Neuronal stem cell (in vitro differentiated cells): ENCODE results near the gene SLC22A1.

Source experiments
- DNase-seq: peaks from one replicate; pipeline ENCODE4 v3.0.0-alpha.2; 2013; ENCODE audit warnings: low spot score
- H2AFZ ChIP-seq: one replicate; pipeline ENCODE4 v1.6.1; 2013; ENCODE audit warnings: mild to moderate bottlenecking, low read length, inconsistent platforms
- H2AK5ac ChIP-seq: 2 replicates; pipeline ENCODE4 v1.6.1; 2013; ENCODE audit warnings: low read depth, mild to moderate bottlenecking, inconsistent platforms, low read length, moderate library complexity, mixed read lengths
- H2BK120ac ChIP-seq: 2 replicates; pipeline ENCODE4 v1.6.1; 2013; ENCODE audit warnings: low read depth, mild to moderate bottlenecking, inconsistent platforms, low read length, moderate library complexity, mixed read lengths
- H2BK12ac ChIP-seq: one replicate; pipeline ENCODE4 v1.6.1; 2013; ENCODE audit warnings: low read length, inconsistent platforms
- H2BK15ac ChIP-seq: 2 replicates; pipeline ENCODE4 v1.6.1; 2013; ENCODE audit warnings: mild to moderate bottlenecking, low read length, inconsistent platforms, mixed read lengths
- H2BK5ac ChIP-seq: one replicate; pipeline ENCODE4 v1.6.1; 2013; ENCODE audit warnings: inconsistent platforms, mild to moderate bottlenecking, low read length, moderate library complexity
- H3K14ac ChIP-seq: one replicate; pipeline ENCODE4 v1.6.1; 2013; ENCODE audit warnings: low read length, inconsistent platforms
- H3K18ac ChIP-seq: 2 replicates; pipeline ENCODE4 v1.6.1; 2013; ENCODE audit warnings: low read length, inconsistent platforms
- H3K23ac ChIP-seq: 2 replicates; pipeline ENCODE4 v1.6.1; 2013; ENCODE audit warnings: low read depth, mild to moderate bottlenecking, mixed read lengths, low read length, inconsistent platforms; ENCODE audit not compliant: poor library complexity
- H3K27ac ChIP-seq: replicated peaks from 3 replicates; pipeline ENCODE4 v1.5.1; 2013; ENCODE audit warnings: low read length, inconsistent platforms
- H3K27me3 ChIP-seq, 3 experiments: 2 replicates each; pipeline ENCODE4 v1.6.1; 2013; ENCODE audit warnings: low read length in 3 of 3, mild to moderate bottlenecking in 2 of 3, inconsistent platforms in 1 of 3, low read depth in 1 of 3, mixed read lengths in 1 of 3, moderate library complexity in 1 of 3; ENCODE audit not compliant: control insufficient read depth in 3 of 3, insufficient read depth in 3 of 3
- H3K36me3 ChIP-seq, 2 donors: replicated peaks in 1 of 2; 2 replicates each; pipeline ENCODE4 v1.6.1; 2013; ENCODE audit warnings: low read length in 2 of 2; ENCODE audit not compliant: control insufficient read depth in 2 of 2, insufficient read depth in 2 of 2
- H3K4ac ChIP-seq: 2 replicates; pipeline ENCODE4 v1.6.1; 2013; ENCODE audit warnings: inconsistent platforms, mild to moderate bottlenecking, low read length, moderate library complexity
- H3K4me1 ChIP-seq, 2 donors: 1 replicate in 1 of 2; 2 replicates in 1 of 2; pipeline ENCODE4 v1.6.1; 2013; ENCODE audit warnings: low read length in 2 of 2, low read depth in 1 of 2; ENCODE audit not compliant: control insufficient read depth in 2 of 2, insufficient read depth in 1 of 2
- H3K4me2 ChIP-seq: one replicate; pipeline ENCODE4 v1.6.1; 2013; ENCODE audit warnings: mild to moderate bottlenecking, low read length, inconsistent platforms; ENCODE audit not compliant: insufficient read depth, poor library complexity, severe bottlenecking
- H3K4me3 ChIP-seq, 2 donors: 2 replicates each; pipeline ENCODE4 v1.5.1; 2013; ENCODE audit warnings: low read length in 2 of 2, mild to moderate bottlenecking in 2 of 2, inconsistent platforms in 1 of 2, moderate library complexity in 1 of 2
- H3K79me1 ChIP-seq: one replicate; pipeline ENCODE4 v1.6.1; 2013; ENCODE audit warnings: low read depth, mild to moderate bottlenecking, inconsistent platforms, low read length, moderate library complexity
- H3K9ac ChIP-seq: one replicate; pipeline ENCODE4 v1.6.1; 2013; ENCODE audit warnings: mild to moderate bottlenecking, low read depth, low read length, inconsistent platforms; ENCODE audit not compliant: poor library complexity
- H3K9me3 ChIP-seq, 2 donors: replicated peaks in 1 of 2; 2 replicates each; pipeline versions ENCODE3 to v1.6.1; 2013; ENCODE audit warnings: low read length in 2 of 2, mild to moderate bottlenecking in 2 of 2, inconsistent platforms in 1 of 2, low read depth in 1 of 2, mixed read lengths in 1 of 2, moderate library complexity in 1 of 2; ENCODE audit not compliant: control insufficient read depth in 2 of 2, insufficient read depth in 1 of 2
- H4K8ac ChIP-seq: one replicate; pipeline ENCODE4 v1.6.1; 2013; ENCODE audit warnings: low read depth, mild to moderate bottlenecking, inconsistent platforms, low read length, moderate library complexity
- H4K91ac ChIP-seq: one replicate; pipeline ENCODE4 v1.6.1; 2013; ENCODE audit warnings: low read length, low read depth, mild to moderate bottlenecking, inconsistent platforms; ENCODE audit not compliant: poor library complexity
- WGBS, 2 donors: extraction: QIAGEN DNeasy Blood & Tissue Kit; methylation state at CpG; one replicate each; pipeline ENCODE4 v1.1.7; 2013; ENCODE audit warnings: missing lambda C conversion rate in 2 of 2, mixed read lengths in 1 of 2; ENCODE audit not compliant: insufficient read length in 2 of 2, insufficient replicate concordance in 1 of 2; ENCODE audit errors: extremely low coverage in 2 of 2; 5-methylcytosine and 5-hydroxymethylcytosine counted together

The SLC22A1 gene

GRCh38 chr6:160081398-160081797, 40.2 kb upstream of the SLC22A1 start:
- Histone ChIP-seq H3K27ac (no peak overlapping the region), H3K14ac (no peak overlapping the region), H3K4me2 (no peak overlapping the region), H4K91ac (no peak overlapping the region), H3K18ac (no peak overlapping the region), H3K9ac (no peak overlapping the region), H2BK120ac (no peak overlapping the region), H3K36me3 (peaks cover 56 to 97% of the 10 kb centered on the region in 2 donors), H3K9me3 (peaks cover 0 to 3% of the 10 kb centered on the region in 2 donors), H3K27me3 (no peaks in the 10 kb centered on the region), H4K8ac (no peak overlapping the region), H3K4me3 (no peak overlapping the region), H3K4ac (no peak overlapping the region), H2AFZ (no peak overlapping the region), H2BK12ac (no peak overlapping the region), H2BK15ac (no peak overlapping the region), H3K4me1 (no peaks in the 10 kb centered on the region), H3K23ac (no peak overlapping the region), H2AK5ac (no peak overlapping the region), H2BK5ac (no peak overlapping the region), H3K79me1 (peaks cover 1% of the 10 kb centered on the region)
- no peak for DNase-seq
- no CpG with 5 or more reads among the region's 11 CpGs for WGBS, 2 donors

- Histone ChIP-seq H3K9ac (no peak overlapping the region), H3K4me2 (no peak overlapping the region), H3K4me1 (no peaks in the 10 kb centered on the region), H2BK120ac (no peak overlapping the region), H3K79me1 (peaks cover 1% of the 10 kb centered on the region), H3K14ac (no peak overlapping the region), H3K4me3 (no peak overlapping the region), H3K27ac (no peak overlapping the region), H3K9me3 (peaks cover 0 to 3% of the 10 kb centered on the region in 2 donors), H3K18ac (no peak overlapping the region), H3K23ac (no peak overlapping the region), H2BK15ac (no peak overlapping the region), H4K91ac (no peak overlapping the region), H2AFZ (no peak overlapping the region), H2BK5ac (no peak overlapping the region), H3K36me3 (peaks cover 59 to 96% of the 10 kb centered on the region in 2 donors), H2BK12ac (no peak overlapping the region), H4K8ac (no peak overlapping the region), H3K27me3 (no peaks in the 10 kb centered on the region), H3K4ac (no peak overlapping the region), H2AK5ac (no peak overlapping the region)
- no CpG with 5 or more reads among the region's 8 CpGs for whole genome bisulfite sequencing, 2 donors
- no peak for DNase-seq
These were observed 39.0 kb upstream of the SLC22A1 start for GRCh38 chr6:160082627-160083026.

GRCh38 chr6:160084198-160084776, 37.3 kb upstream of the SLC22A1 start:
- Histone ChIP-seq H4K8ac (no peak overlapping the region), H3K27me3 (no peaks in the 10 kb centered on the region), H4K91ac (no peak overlapping the region), H3K79me1 (peaks cover 1% of the 10 kb centered on the region), H3K4me2 (no peak overlapping the region), H3K14ac (no peak overlapping the region), H2BK5ac (no peak overlapping the region), H3K9ac (no peak overlapping the region), H3K27ac (no peak overlapping the region), H3K18ac (no peak overlapping the region), H2AK5ac (no peak overlapping the region), H3K23ac (no peak overlapping the region), H3K4ac (no peak overlapping the region), H3K36me3 (peaks cover 57 to 96% of the 10 kb centered on the region in 2 donors), H3K9me3 (peaks cover 0 to 3% of the 10 kb centered on the region in 2 donors), H2BK120ac (no peak overlapping the region), H3K4me1 (no peaks in the 10 kb centered on the region), H2AFZ (no peak overlapping the region), H3K4me3 (no peak overlapping the region), H2BK15ac (no peak overlapping the region), H2BK12ac (no peak overlapping the region)
- no peak for DNase-seq
- WGBS, 2 donors = no CpG with 5 or more reads among the region's 18 CpGs

- H3K9me3 ChIP-seq = peaks cover 0 to under 1% of the 10 kb centered on the region in 2 donors
- H3K4ac ChIP-seq = no peak overlapping the region
- no peak overlapping the region for H2AK5ac ChIP-seq
- no peaks in the 10 kb centered on the region for H3K4me1 ChIP-seq
- no peak overlapping the region for H3K4me2 ChIP-seq
- H3K9ac ChIP-seq = no peak overlapping the region
- no peak overlapping the region for H2BK15ac ChIP-seq
- H2BK12ac ChIP-seq = no peak overlapping the region
- no peak overlapping the region for H3K4me3 ChIP-seq
- H3K18ac ChIP-seq = no peak overlapping the region
- H3K27ac ChIP-seq = no peak overlapping the region
- no peak for DNase-seq
- H3K27me3 ChIP-seq = no peaks in the 10 kb centered on the region
- H3K23ac ChIP-seq = no peak overlapping the region
- no peak overlapping the region for H2AFZ ChIP-seq
- no peak overlapping the region for H4K8ac ChIP-seq
- no CpG with 5 or more reads among the region's 5 CpGs for WGBS, 2 donors
- no peaks in the 10 kb centered on the region for H3K79me1 ChIP-seq
- no peak overlapping the region for H4K91ac ChIP-seq
- H3K14ac ChIP-seq = no peak overlapping the region
- H2BK5ac ChIP-seq = no peak overlapping the region
- peaks cover 55 to 96% of the 10 kb centered on the region in 2 donors for H3K36me3 ChIP-seq
- H2BK120ac ChIP-seq = no peak overlapping the region
These were observed 36.4 kb upstream of the SLC22A1 start for GRCh38 chr6:160085226-160085625.
